Calu3 (cell line): Measurements from ENCODE around the gene PI4K2B. TPM values are rescaled to one million over a fixed set of nuclear protein-coding genes. Genes with fewer than 3 reads are reported as not detected.
"Not testable (repeated sequence)": the region's sequence is repeated elsewhere in the genome, so short reads cannot be mapped to it uniquely, and the experiment has no call there.

Experiments
- BruUV-seq: library from RNA; stranded (reverse); fragments of 400-500 nt; replicated peaks from 2 replicates; lab custom pipeline; 2021; lab: Mats Ljungman, UMichigan
- CTCF ChIA-PET: fragments of 300-600 bp; sonication (Branson Sonifier 250); formaldehyde crosslinking; loops from one replicate; lab custom pipeline; 2022; ENCODE audit warnings: antibody characterized with exemption; lab: Charles Lee
- DNase-seq: peaks from one replicate; pipeline ENCODE4 v3.0.0; 2022
- H3K27ac Mint-ChIP-seq: one replicate; pipeline ENCODE4 v1.8.0; 2022; ENCODE audit warnings: mixed read lengths; ENCODE audit not compliant: unreplicated experiment
- H3K27me3 Mint-ChIP-seq: one replicate; pipeline ENCODE4 v1.8.0; 2022; ENCODE audit warnings: mixed read lengths; ENCODE audit not compliant: unreplicated experiment
- H3K36me3 Mint-ChIP-seq: one replicate; pipeline ENCODE4 v1.8.0; 2022; ENCODE audit warnings: mild to moderate bottlenecking, moderate library complexity, mixed read lengths; ENCODE audit not compliant: insufficient read depth, unreplicated experiment
- H3K4me1 Mint-ChIP-seq: one replicate; pipeline ENCODE4 v1.8.0; 2022; ENCODE audit warnings: mild to moderate bottlenecking, low read depth, mixed read lengths; ENCODE audit not compliant: unreplicated experiment
- H3K4me3 Mint-ChIP-seq: one replicate; pipeline ENCODE4 v1.8.0; 2022; ENCODE audit warnings: mild to moderate bottlenecking, low read depth, moderate library complexity, mixed read lengths; ENCODE audit not compliant: unreplicated experiment
- H3K9me3 Mint-ChIP-seq: one replicate; pipeline ENCODE4 v1.8.0; 2022; ENCODE audit warnings: low read depth, mixed read lengths; ENCODE audit not compliant: unreplicated experiment
- CTCF ChIP-seq: fragments of 200-600 bp; IDR thresholded peaks from one replicate; pipeline ENCODE4 v1.8.0; 2022; ENCODE audit warnings: antibody characterized with exemption; ENCODE audit not compliant: unreplicated experiment
- intact Hi-C: fragments of 100-400 bp; cut with micrococcal nuclease; formaldehyde crosslinking; loops from one replicate; pipeline ENCODE4 v1.10.0; 2022; ENCODE audit not compliant: unreplicated experiment
- total RNA-seq: library from RNA; stranded (reverse); gene quantifications from 2 replicates; pipeline ENCODE4 v1.2.3, GENCODE V29; 2022

Gene PI4K2B
- total RNA-seq, 1 experiment from 2014 or later, result 13.2 TPM

- no peak for DNase-seq
- Mint-ChIP-seq H3K27me3 (no peaks in the 10 kb centered on the region), H3K9me3 (peaks cover 2% of the 10 kb centered on the region), H3K27ac (no peak overlapping the region), H3K36me3 (peaks cover 4% of the 10 kb centered on the region), H3K4me1 (peaks cover 12% of the 10 kb centered on the region), H3K4me3 (no peak overlapping the region)
- CTCF ChIA-PET, result interaction anchor here (0.7 kb wide), 1 partner anchor 59 kb away, joined by 3 read pairs; the partner anchor contains the start of gene ZCCHC4
- BruUV-seq, result no TSS peak
- intact Hi-C loops, result no loop called here
- no peak for TF ChIP-seq CTCF
Measured at GRCh38 chr4:25253071-25253445, 19.2 kb downstream of the PI4K2B start.

- peaks cover 12% of the 10 kb centered on the region for H3K4me1 Mint-ChIP-seq
- H3K27me3 Mint-ChIP-seq, H3K27ac Mint-ChIP-seq, intact Hi-C loops, H3K36me3 Mint-ChIP-seq, DNase-seq, BruUV-seq, H3K9me3 Mint-ChIP-seq, CTCF ChIA-PET, H3K4me3 Mint-ChIP-seq: not testable (repeated sequence)
Measured at GRCh38 chr4:25253786-25254185, 20.0 kb downstream of the PI4K2B start.

- Mint-ChIP-seq H3K4me1 (no peaks in the 10 kb centered on the region), H3K27me3 (no peaks in the 10 kb centered on the region), H3K36me3 (peaks cover 9% of the 10 kb centered on the region), H3K9me3 (no peaks in the 10 kb centered on the region), H3K4me3 (no peak overlapping the region), H3K27ac (no peak overlapping the region)
- BruUV-seq, result no TSS peak
- intact Hi-C loops, result no loop called here
- CTCF ChIA-PET, result no interaction called here
- no peak for DNase-seq
- no peak for TF ChIP-seq CTCF
Measured at GRCh38 chr4:25258980-25259578, 25.2 kb downstream of the PI4K2B start.

- CTCF ChIA-PET, result no interaction called here
- H3K27me3 Mint-ChIP-seq, result no peaks in the 10 kb centered on the region
- H3K4me1 Mint-ChIP-seq, result no peaks in the 10 kb centered on the region
- H3K4me3 Mint-ChIP-seq, result no peak overlapping the region
- no TSS peak for BruUV-seq
- no peak for DNase-seq
- H3K9me3 Mint-ChIP-seq, result no peaks in the 10 kb centered on the region
- no peak for TF ChIP-seq CTCF
- no peak overlapping the region for H3K27ac Mint-ChIP-seq
- peaks cover 11% of the 10 kb centered on the region for H3K36me3 Mint-ChIP-seq
- intact Hi-C loops, result no loop called here
Measured at GRCh38 chr4:25271866-25272265, 38.0 kb downstream of the PI4K2B start.

GRCh38 chr4:25280210-25280609 lies 46.4 kb downstream of the PI4K2B start:
- Mint-ChIP-seq H3K36me3 (no peaks in the 10 kb centered on the region), H3K4me3 (no peak overlapping the region), H3K27me3 (no peaks in the 10 kb centered on the region), H3K27ac (no peak overlapping the region), H3K9me3 (no peaks in the 10 kb centered on the region), H3K4me1 (no peaks in the 10 kb centered on the region)
- CTCF ChIA-PET, result no interaction called here
- no peak for TF ChIP-seq CTCF
- no peak for DNase-seq
- intact Hi-C loops, result no loop called here
- no TSS peak for BruUV-seq
